Sigmoid colon (tissue), 4 donors: Measurements from ENCODE around the gene RRAGA.

Experiments used
- CTCF ChIP-seq, 4 experiments: fragments of 450-650 bp in 3 of 4; fragments of 200-600 bp in 1 of 4; IDR thresholded peaks; one replicate each; pipeline ENCODE4 v1.5.1; 2016 to 2019; ENCODE audit warnings: antibody characterized with exemption in 4 of 4, mild to moderate bottlenecking in 3 of 4, moderate library complexity in 2 of 4
- EP300 ChIP-seq, 4 donors: sonication (generic); formaldehyde crosslinking; IDR thresholded peaks; one replicate each; pipeline ENCODE4 v1.6.1; 2017; ENCODE audit warnings: antibody characterized with exemption in 4 of 4
- POLR2A ChIP-seq, 2 donors: fragments of 450-650 bp; IDR thresholded peaks; one replicate each; pipeline ENCODE4 v1.6.1; 2016; ENCODE audit warnings: antibody characterized with exemption in 2 of 2, mild to moderate bottlenecking in 2 of 2, moderate library complexity in 2 of 2
- POLR2AphosphoS5 ChIP-seq, 4 donors: sonication (generic); formaldehyde crosslinking; IDR thresholded peaks; one replicate each; pipeline ENCODE4 v1.6.1; 2017; ENCODE audit warnings: antibody characterized with exemption in 4 of 4

DNA sequence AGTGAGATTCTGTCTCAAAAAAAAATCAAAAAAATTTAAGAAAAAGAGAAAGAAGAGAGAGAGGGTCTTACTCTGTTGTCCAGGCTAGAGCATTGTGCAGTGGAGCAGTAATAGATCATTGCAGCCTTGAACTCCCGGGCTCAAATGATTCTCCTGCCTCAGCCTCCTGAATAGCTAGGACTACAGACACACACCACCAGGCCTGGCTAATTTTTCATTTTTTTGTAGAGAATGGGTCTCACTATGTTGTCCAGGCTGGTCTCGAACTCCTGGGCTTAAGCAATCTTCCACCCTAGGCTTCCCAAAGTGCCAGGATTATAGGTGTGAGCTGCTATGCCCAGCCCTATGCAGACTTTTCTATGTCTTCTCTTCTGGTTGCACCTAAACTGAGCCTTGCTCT, 25.0 kb downstream of the RRAGA start:
- TF ChIP-seq CTCF (IDR thresholded peaks at IDR 0.05) (no peak), POLR2A (IDR thresholded peaks at IDR 0.05) (no peak), POLR2AphosphoS5 (IDR thresholded peaks at IDR 0.05) (no peak), EP300 (IDR thresholded peaks at IDR 0.05) (no peak)
